SK-N-SH (cell line): Measurements from ENCODE around the gene MARVELD1. TPM values are rescaled to one million over a fixed set of nuclear protein-coding genes. Genes with fewer than 3 reads are reported as not detected.

ENCODE experiments used
- CTCF ChIA-PET: fragments of 300-600, 350-600 bp; formaldehyde crosslinking; extraction: SDS; loops from one replicate; lab custom pipeline; 2021; lab: Yijun Ruan, JAX
- POLR2A ChIA-PET: fragments of 350-600 bp; sonication (Branson Sonifier 250); formaldehyde crosslinking; extraction: SDS; loops from one replicate; lab custom pipeline; 2020; ENCODE audit warnings: antibody characterized with exemption, inconsistent platforms; lab: Yijun Ruan, JAX
- DNase-seq: peaks from one replicate; pipeline ENCODE4 v3.0.0; 2012
- H2AFZ ChIP-seq: fragments of 200-600 bp; sonication (generic); 2 replicates; pipeline ENCODE4 v1.8.1; 2016; ENCODE audit warnings: antibody characterized with exemption, mild to moderate bottlenecking, low read depth
- H3F3A ChIP-seq: fragments of 200-600 bp; sonication (generic); replicated peaks from 2 replicates; pipeline ENCODE3; 2016; ENCODE audit warnings: antibody characterized with exemption, mild to moderate bottlenecking; ENCODE audit not compliant: insufficient read depth
- H3K27ac ChIP-seq, 2 experiments: fragments of 200-500 bp in 1 of 2; fragments of 200-600 bp in 1 of 2; sonication (Bioruptor generic) in 1 of 2; sonication (generic), shearing (Covaris generic) in 1 of 2; 2 replicates each; pipeline versions ENCODE4 v1.5.1 to v1.6.1; 2014 to 2016; ENCODE audit warnings: low read depth in 2 of 2, inconsistent platforms in 1 of 2, low read length in 1 of 2, mild to moderate bottlenecking in 1 of 2, mixed read lengths in 1 of 2
- H3K27me3 ChIP-seq: fragments of 200-600 bp; sonication (generic), shearing (Covaris generic); 2 replicates; pipeline ENCODE4 v1.6.1; 2016; ENCODE audit warnings: mixed run types; ENCODE audit not compliant: insufficient read depth
- H3K36me3 ChIP-seq, 2 experiments: fragments of 200-500 bp in 1 of 2; fragments of 200-600 bp in 1 of 2; sonication (Bioruptor generic) in 1 of 2; sonication (generic) in 1 of 2; replicated peaks in 1 of 2; 2 replicates each; pipeline versions ENCODE3 to v1.5.1; 2014 to 2016; ENCODE audit warnings: low read length in 1 of 2, mild to moderate bottlenecking in 1 of 2; ENCODE audit not compliant: insufficient read depth in 2 of 2, control insufficient read depth in 1 of 2
- H3K4me1 ChIP-seq, 2 experiments: fragments of 200-500 bp in 1 of 2; fragments of 200-600 bp in 1 of 2; sonication (Bioruptor generic) in 1 of 2; sonication (generic), shearing (Covaris generic) in 1 of 2; 2 replicates each; pipeline versions ENCODE4 v1.5.1 to v1.6.1; 2014 to 2016; ENCODE audit warnings: low read depth in 1 of 2, low read length in 1 of 2, mixed run types in 1 of 2; ENCODE audit not compliant: insufficient read depth in 2 of 2, control insufficient read depth in 1 of 2
- H3K4me2 ChIP-seq: fragments of 200-600 bp; sonication (generic), shearing (Covaris generic); 2 replicates; pipeline ENCODE4 v1.6.1; 2017; ENCODE audit warnings: mixed run types
- H3K4me3 ChIP-seq, 2 experiments: fragments of 200-500 bp in 1 of 2; fragments of 200-600 bp in 1 of 2; sonication (Bioruptor generic) in 1 of 2; sonication (generic), shearing (Covaris generic) in 1 of 2; 2 replicates each; pipeline versions ENCODE4 v1.5.1 to v1.8.1; 2014 to 2016; ENCODE audit warnings: low read depth in 2 of 2, inconsistent platforms in 1 of 2, low read length in 1 of 2, mild to moderate bottlenecking in 1 of 2, mixed read lengths in 1 of 2, moderate library complexity in 1 of 2
- H3K79me2 ChIP-seq: fragments of 200-600 bp; sonication (generic); 2 replicates; pipeline ENCODE4 v1.8.1; 2017; ENCODE audit warnings: mild to moderate bottlenecking; ENCODE audit not compliant: insufficient read depth
- H3K9ac ChIP-seq: fragments of 200-600 bp; sonication (generic); 2 replicates; pipeline ENCODE4 v1.6.1; 2017; ENCODE audit warnings: mixed run types
- H3K9me2 ChIP-seq: fragments of 200-600 bp; sonication (generic); 2 replicates; pipeline ENCODE4 v1.6.1; 2017; ENCODE audit warnings: mixed run types
- H3K9me3 ChIP-seq: fragments of 200-600 bp; sonication (generic); 2 replicates; pipeline ENCODE4 v1.6.1; 2017; ENCODE audit warnings: mixed run types, mild to moderate bottlenecking, moderate library complexity
- H4K20me1 ChIP-seq: fragments of 200-600 bp; sonication (generic); 2 replicates; pipeline ENCODE4 v1.6.1; 2017; ENCODE audit warnings: mild to moderate bottlenecking, mixed run types; ENCODE audit not compliant: insufficient read depth
- CHD2 ChIP-seq: fragments of 150-350 bp; IDR thresholded peaks from 2 replicates; pipeline ENCODE4 v1.6.1; 2018; ENCODE audit warnings: low read length; ENCODE audit not compliant: partially characterized antibody
- ELF1 ChIP-seq: IDR thresholded peaks from 2 replicates; pipeline ENCODE4 v1.4.0; 2012
- EP300 ChIP-seq, 2 experiments: IDR thresholded peaks; 2 replicates each; pipeline versions ENCODE4 v1.4.0 to v1.6.1; 2012; ENCODE audit warnings: borderline replicate concordance in 1 of 2, low read depth in 1 of 2, low read length in 1 of 2
- EZH2phosphoT487 ChIP-seq: fragments of 200-600 bp; sonication (generic); IDR thresholded peaks from 2 replicates; pipeline ENCODE4 v1.6.1; 2017; ENCODE audit warnings: low read depth, mixed run types, mild to moderate bottlenecking, antibody characterized with exemption, moderate library complexity, borderline replicate concordance
- FOSL2 ChIP-seq: IDR thresholded peaks from 2 replicates; pipeline ENCODE4 v1.4.0; 2012; ENCODE audit warnings: low read depth, mild to moderate bottlenecking, moderate library complexity, borderline replicate concordance
- FOXM1 ChIP-seq: IDR thresholded peaks from 2 replicates; pipeline ENCODE4 v1.4.0; 2012; ENCODE audit warnings: low read depth, mild to moderate bottlenecking
- IRF3 ChIP-seq: fragments of 150-350 bp; IDR thresholded peaks from 2 replicates; pipeline ENCODE4 v1.6.1; 2016; ENCODE audit warnings: mild to moderate bottlenecking, low read depth, low read length
- JUND ChIP-seq: IDR thresholded peaks from 2 replicates; pipeline ENCODE4 v1.4.0; 2012
- MAX ChIP-seq: IDR thresholded peaks from 2 replicates; pipeline ENCODE4 v1.4.0; 2012; ENCODE audit warnings: low read depth
- MEF2A ChIP-seq: IDR thresholded peaks from 2 replicates; pipeline ENCODE4 v1.4.0; 2012; ENCODE audit warnings: low read depth, borderline replicate concordance
- MXI1 ChIP-seq: IDR thresholded peaks from 2 replicates; pipeline ENCODE4 v1.6.1; 2012; ENCODE audit warnings: mild to moderate bottlenecking, low read depth, low read length, improper control_type of control experiment
- NFIC ChIP-seq: IDR thresholded peaks from 2 replicates; pipeline ENCODE4 v1.4.0; 2012; ENCODE audit warnings: borderline replicate concordance
- NRF1 ChIP-seq: IDR thresholded peaks from 2 replicates; pipeline ENCODE4 v1.6.1; 2012; ENCODE audit warnings: low read depth, mild to moderate bottlenecking, low read length
- RAD21 ChIP-seq: IDR thresholded peaks from 2 replicates; pipeline ENCODE4 v1.6.1; 2012; ENCODE audit warnings: mild to moderate bottlenecking, low read length
- RCOR1 ChIP-seq: fragments of 150-350 bp; IDR thresholded peaks from 2 replicates; pipeline ENCODE4 v1.6.1; 2017; ENCODE audit warnings: antibody characterized with exemption, low read length
- REST ChIP-seq: IDR thresholded peaks from 2 replicates; pipeline ENCODE4 v1.6.1; 2012; ENCODE audit warnings: mild to moderate bottlenecking, low read depth, low read length, moderate library complexity
- RFX5 ChIP-seq: IDR thresholded peaks from 2 replicates; pipeline ENCODE4 v1.6.1; 2012; ENCODE audit warnings: mild to moderate bottlenecking, improper control_type of control experiment, low read length
- SMC3 ChIP-seq: IDR thresholded peaks from 2 replicates; pipeline ENCODE4 v1.6.1; 2012; ENCODE audit warnings: low read depth, low read length, improper control_type of control experiment
- TAF1 ChIP-seq: IDR thresholded peaks from 2 replicates; pipeline ENCODE4 v1.6.1; 2012; ENCODE audit warnings: low read depth, mild to moderate bottlenecking, low read length, moderate library complexity, borderline replicate concordance
- TCF12 ChIP-seq: IDR thresholded peaks from 2 replicates; pipeline ENCODE4 v1.4.0; 2012
- TEAD4 ChIP-seq: IDR thresholded peaks from 2 replicates; pipeline ENCODE4 v1.4.0; 2012; ENCODE audit warnings: mild to moderate bottlenecking, borderline replicate concordance; ENCODE audit not compliant: insufficient read depth
- USF1 ChIP-seq: IDR thresholded peaks from 2 replicates; pipeline ENCODE4 v1.4.0; 2012; ENCODE audit warnings: low read depth, borderline replicate concordance
- WGBS: methylation state at CpG from one replicate; pipeline ENCODE4 v1.1.6; 2017; ENCODE audit warnings: low lambda C conversion rate; 5-methylcytosine and 5-hydroxymethylcytosine counted together
- polyA plus RNA-seq, 3 experiments: library from polyadenylated mRNA; depleted of rRNA; stranded (reverse); fragments of >200 nt; gene quantifications; 2 replicates each; pipeline ENCODE4 v1.2.3, GENCODE V29; 2012

MARVELD1 gene
- polyA plus RNA-seq, 1 of the 3 experiments (the other 2 are of a cell fraction): 53.0 TPM

GRCh38 chr10:97718659-97719142, 5.2 kb downstream of the MARVELD1 start:
- WGBS: 76% methylated on average over 8 of the region's 8 CpGs
- Histone ChIP-seq H3K4me1 (peaks cover 13 to 25% of the 10 kb centered on the region in 2 experiments; a peak in 2 of 4 replicates), H3K9me3 (no peaks in the 10 kb centered on the region), H3K9ac (no peak overlapping the region), H3K27me3 (no peaks in the 10 kb centered on the region), H3K36me3 (peaks cover 20 to 25% of the 10 kb centered on the region in 2 experiments), H3F3A (peaks cover 3% of the 10 kb centered on the region), H3K4me3 (no peak overlapping the region), H3K9me2 (no peaks in the 10 kb centered on the region), H3K4me2 (no peak overlapping the region; the same call in 1 of the 2 replicates), H2AFZ (no peak overlapping the region), H4K20me1 (peaks cover 22% of the 10 kb centered on the region), H3K79me2 (peaks cover 36% of the 10 kb centered on the region), H3K27ac (no peak overlapping the region; a peak in 1 of 4 replicates)
- peak; percentile 49 for DNase-seq
- CTCF ChIA-PET: interaction anchor here (2.2 to 25.0 kb wide), 4 partner anchors 10 to 42 kb away, joined by 9 to 687 read pairs (median 33); partner anchors contain the start of gene ZFYVE27
- TF ChIP-seq MAX (no peak), RAD21 (no peak), RCOR1 (no peak), TEAD4 (no peak), JUND (no peak), FOSL2 (no peak), NFIC (no peak), TAF1 (no peak), CHD2 (peak; percentile 39), TCF12 (no peak), MEF2A (no peak), IRF3 (no peak), EZH2phosphoT487 (no peak), MXI1 (peak; percentile 51; the same call in 1 of the 2 replicates), ELF1 (no peak), EP300 (IDR thresholded peaks at IDR 0.05; ENCODE audit: borderline replicate concordance in 1 of 2, low read depth in 1 of 2, low read length in 1 of 2) (no peak)
- POLR2A ChIA-PET: interaction anchor here (1.1 kb wide), 1 partner anchor 10 kb away, joined by 3 read pairs; no protein-coding TSS in a partner anchor

- no peak for DNase-seq
- peaks cover 5% of the 10 kb centered on the region for H3F3A ChIP-seq
- H3K4me3 ChIP-seq: no peak overlapping the region
- 98% methylated on average over 2 of the region's 2 CpGs for WGBS
- CTCF ChIA-PET: interaction anchor here (3.9 to 25.0 kb wide), 3 partner anchors 10 to 17 kb away, joined by 29 to 687 read pairs (median 37); partner anchors contain the start of gene ZFYVE27
- H2AFZ ChIP-seq: no peak overlapping the region
- H3K9me3 ChIP-seq: no peaks in the 10 kb centered on the region
- H3K36me3 ChIP-seq: peaks cover 20 to 25% of the 10 kb centered on the region in 2 experiments
- no peak overlapping the region for H3K9ac ChIP-seq
- no peak for TF ChIP-seq NRF1
- no peak for TF ChIP-seq FOXM1
- TF ChIP-seq REST: no peak
- TF ChIP-seq SMC3: no peak
- no peak for TF ChIP-seq JUND
- TF ChIP-seq IRF3: no peak
- TF ChIP-seq RFX5: no peak
- TF ChIP-seq CHD2: no peak
- TF ChIP-seq USF1: no peak
- no peak overlapping the region for H3K4me2 ChIP-seq
- H3K4me1 ChIP-seq: peaks cover 13 to 25% of the 10 kb centered on the region in 2 experiments; a peak in 2 of 4 replicates
- no peak overlapping the region for H3K27ac ChIP-seq
- POLR2A ChIA-PET: no interaction called here
- peaks cover 22% of the 10 kb centered on the region for H4K20me1 ChIP-seq
- no peaks in the 10 kb centered on the region for H3K9me2 ChIP-seq
- H3K79me2 ChIP-seq: peaks cover 33% of the 10 kb centered on the region
- H3K27me3 ChIP-seq: no peaks in the 10 kb centered on the region
These were observed 6.1 kb downstream of the MARVELD1 start for GRCh38 chr10:97719602-97720001.
